ENCODE results near the gene SCUBE3. TPM values are rescaled to one million over a fixed set of nuclear protein-coding genes. Genes with fewer than 3 reads are reported as not detected.

Gene SCUBE3
- total RNA-seq, 4 donors from 2014 or later, result 1.5 to 8.8 (median 5.6) TPM

GRCh38 chr6:35230498-35230897 is 16.7 kb downstream of the SCUBE3 start:
- H3K4me3 ChIP-seq, result no peak overlapping the region
- TF ChIP-seq EP300 (IDR thresholded peaks at IDR 0.05), result no peak
- TF ChIP-seq POLR2A (IDR thresholded peaks at IDR 0.05; ENCODE audit: low read depth), result no peak
- no peak for TF ChIP-seq POLR2AphosphoS5 (IDR thresholded peaks at IDR 0.05)
- TF ChIP-seq CTCF (IDR thresholded peaks at IDR 0.05), result no peak
- H3K36me3 ChIP-seq, result peaks cover 0 to 22% (median 7%) of the 10 kb centered on the region in 4 donors
- H3K4me1 ChIP-seq, result peaks cover 14 to 28% (median 25%) of the 10 kb centered on the region in 4 donors
- peaks cover 0 to 7% (median 0%) of the 10 kb centered on the region in 4 donors for H3K9me3 ChIP-seq
- WGBS, result 80% methylated on average over 1 of the region's 1 CpG
- DNase-seq (ENCODE audit: extremely low spot score), result no peak
- peak overlapping the region in 3 of 4 donors; percentile 54 to 69 (median 60) for H3K27ac ChIP-seq (replicated peaks in 1 of 4)
- intact Hi-C loops (cut with DNase I), result no loop called here
- H3K27me3 ChIP-seq, result no peaks in the 10 kb centered on the region

- Histone ChIP-seq H3K4me1 (peaks cover 14 to 29% (median 25%) of the 10 kb centered on the region in 4 donors), H3K27ac (replicated peaks in 1 of 4) (peak overlapping the region in 3 of 4 donors; percentile 54 to 69 (median 60)), H3K9me3 (peaks cover 0 to 7% (median 0%) of the 10 kb centered on the region in 4 donors), H3K27me3 (no peaks in the 10 kb centered on the region), H3K4me3 (no peak overlapping the region), H3K36me3 (peaks cover 0 to 22% (median 7%) of the 10 kb centered on the region in 4 donors)
- intact Hi-C loops (cut with DNase I), result no loop called here
- TF ChIP-seq CTCF (IDR thresholded peaks at IDR 0.05), result no peak
- peak in 1 of 2 donors; percentile 57 for TF ChIP-seq POLR2AphosphoS5 (IDR thresholded peaks at IDR 0.05)
- WGBS, result 67% methylated on average over 1 of the region's 1 CpG
- DNase-seq (ENCODE audit: extremely low spot score), result no peak
These were observed 17.2 kb downstream of the SCUBE3 start for GRCh38 chr6:35230950-35231349.

- no peak overlapping the region for H3K4me3 ChIP-seq
- H3K4me1 ChIP-seq, result peaks cover 14 to 35% (median 25%) of the 10 kb centered on the region in 4 donors
- H3K27ac ChIP-seq (replicated peaks in 1 of 4), result peak overlapping the region in 3 of 4 donors; percentile 53 to 69 (median 60)
- 97% methylated on average over 5 of the region's 7 CpGs for WGBS
- peaks cover 0 to 22% (median 7%) of the 10 kb centered on the region in 4 donors for H3K36me3 ChIP-seq
- no peak for DNase-seq (ENCODE audit: extremely low spot score)
- TF ChIP-seq POLR2A (IDR thresholded peaks at IDR 0.05; ENCODE audit: low read depth) (no peak), CTCF (IDR thresholded peaks at IDR 0.05) (no peak), POLR2AphosphoS5 (IDR thresholded peaks at IDR 0.05) (no peak), EP300 (IDR thresholded peaks at IDR 0.05) (no peak)
- H3K9me3 ChIP-seq, result peaks cover 0 to 7% (median 0%) of the 10 kb centered on the region in 4 donors
- H3K27me3 ChIP-seq, result no peaks in the 10 kb centered on the region
- intact Hi-C loops (cut with DNase I), result no loop called here
These were observed 17.8 kb downstream of the SCUBE3 start for GRCh38 chr6:35231563-35231962.

GRCh38 chr6:35234901-35235300 is 21.1 kb downstream of the SCUBE3 start:
- no peak for DNase-seq (ENCODE audit: extremely low spot score)
- no peak overlapping the region for H3K4me3 ChIP-seq
- peaks cover 0 to 7% (median 0%) of the 10 kb centered on the region in 4 donors for H3K9me3 ChIP-seq
- H3K27me3 ChIP-seq, result no peaks in the 10 kb centered on the region
- peak overlapping the region in 1 of 4 donors; percentile 34 for H3K27ac ChIP-seq (replicated peaks in 1 of 4)
- peaks cover 0 to 21% (median 7%) of the 10 kb centered on the region in 4 donors for H3K36me3 ChIP-seq
- H3K4me1 ChIP-seq, result peaks cover 39 to 64% (median 54%) of the 10 kb centered on the region in 4 donors
- intact Hi-C loops (cut with DNase I), result no loop called here
- WGBS, result 73% methylated on average over 4 of the region's 4 CpGs
- TF ChIP-seq POLR2A (IDR thresholded peaks at IDR 0.05; ENCODE audit: low read depth), result no peak
- no peak for TF ChIP-seq POLR2AphosphoS5 (IDR thresholded peaks at IDR 0.05)
- no peak for TF ChIP-seq EP300 (IDR thresholded peaks at IDR 0.05)
- TF ChIP-seq CTCF (IDR thresholded peaks at IDR 0.05), result no peak

GRCh38 chr6:35236223-35236622 is 22.5 kb downstream of the SCUBE3 start:
- no peak for TF ChIP-seq POLR2A (IDR thresholded peaks at IDR 0.05; ENCODE audit: low read depth)
- TF ChIP-seq EP300 (IDR thresholded peaks at IDR 0.05), result no peak
- TF ChIP-seq POLR2AphosphoS5 (IDR thresholded peaks at IDR 0.05), result no peak
- no peak for TF ChIP-seq CTCF (IDR thresholded peaks at IDR 0.05)
- no peak for DNase-seq (ENCODE audit: extremely low spot score)
- Histone ChIP-seq H3K27ac (replicated peaks in 1 of 4) (no peak overlapping the region), H3K36me3 (peaks cover 0 to 28% (median 8%) of the 10 kb centered on the region in 4 donors), H3K4me3 (no peak overlapping the region), H3K4me1 (peaks cover 33 to 64% (median 53%) of the 10 kb centered on the region in 4 donors), H3K9me3 (peaks cover 0 to 7% (median 0%) of the 10 kb centered on the region in 4 donors), H3K27me3 (no peaks in the 10 kb centered on the region)
- WGBS, result 98% methylated on average over 5 of the region's 5 CpGs
- intact Hi-C loops (cut with DNase I), result no loop called here

All from esophagus muscularis mucosa (tissue), 4 donors.